ENCODE results near the gene LYSMD2. TPM values are rescaled to one million over a fixed set of nuclear protein-coding genes. Genes with fewer than 3 reads are reported as not detected.

LYSMD2 gene
- total RNA-seq: 5.5 and 7.2 TPM in 2 replicates

GRCh38 chr15:51737522-51738305 is at the start of gene LYSMD2:
TSS of gene LYSMD2 (minus strand) at chr15:51737655. CDS start at chr15:51737622, 33 bp downstream.

GRCh38 chr15:51750792-51751696 is 13.6 kb upstream of the LYSMD2 start, which contains the start of gene TMOD2:
TSS of gene TMOD2 (plus strand) at chr15:51751597. CDS start at chr15:51766442, 14,845 bp downstream.

GRCh38 chr15:51681303-51681963 is 56.0 kb downstream of the LYSMD2 start, which contains the start of gene SCG3:
TSS of gene SCG3 (plus strand) at chr15:51681503. CDS start at chr15:51681756, 253 bp downstream.

Other genes starting within 250 kb of the LYSMD2 start
- gene DMXL2, start 114.9 kb downstream of the LYSMD2 start, total RNA-seq: 25.0 and 29.1 TPM in 2 replicates
- gene SCG3, start 56.2 kb downstream of the LYSMD2 start, total RNA-seq: not detected in 2 replicates
- 9.2 and 11.0 TPM in 2 replicates for gene TMOD2, start 13.9 kb upstream of the LYSMD2 start, total RNA-seq
- gene TMOD3, start 92.0 kb upstream of the LYSMD2 start, total RNA-seq: 40.4 and 57.5 TPM in 2 replicates
- 20.9 and 26.2 TPM in 2 replicates for gene LEO1, start 234.1 kb upstream of the LYSMD2 start, total RNA-seq

Data from subcutaneous preadipocyte (primary cell).